ENCODE results near the gene DOCK11. TPM values are rescaled to one million over a fixed set of nuclear protein-coding genes. Genes with fewer than 3 reads are reported as not detected.

Gene DOCK11
- total RNA-seq, 1 donor from 2014 or later: 23.0 TPM

DNA sequence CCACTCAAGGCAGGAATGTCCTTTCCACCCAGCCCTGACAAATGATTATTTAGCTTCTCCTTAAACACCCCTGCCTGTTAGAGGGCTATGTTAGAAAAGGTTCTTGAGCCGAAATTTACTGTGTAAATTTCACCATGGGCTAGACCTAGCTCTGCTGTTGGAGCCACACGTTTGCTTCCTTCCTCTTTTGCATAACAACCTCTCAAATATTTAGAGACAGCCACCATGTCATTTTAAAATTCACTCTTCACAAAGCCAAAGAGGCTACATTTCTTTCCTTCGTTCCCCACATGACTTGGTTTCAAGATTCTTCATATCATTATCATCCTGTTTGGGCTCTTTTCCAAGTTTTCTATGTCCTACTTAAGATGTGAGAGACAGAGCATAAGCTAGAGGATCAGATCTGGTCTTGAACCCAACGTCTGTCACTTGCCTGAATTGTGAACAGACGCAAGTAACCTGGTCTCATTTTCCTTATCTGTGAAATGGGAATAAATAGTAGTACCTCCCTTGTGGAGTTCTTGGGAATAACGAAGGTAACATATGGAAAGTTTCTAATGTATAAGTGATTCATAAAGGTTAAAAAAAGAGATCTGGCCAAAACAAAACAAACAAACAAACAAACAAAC is 6.7 kb downstream of the DOCK11 start:
- Histone ChIP-seq H3K27me3 (no peaks in the 10 kb centered on the region), H3K9me3 (no peaks in the 10 kb centered on the region), H3K4me1 (peaks cover 0 to 3% of the 10 kb centered on the region in 2 donors), H3K27ac (peak overlapping the region in 1 of 2 donors; percentile 46), H3K36me3 (no peaks in the 10 kb centered on the region), H3K4me3 (no peak overlapping the region)
- intact Hi-C loops (cut with DNase I): no loop called here
- TF ChIP-seq, protein P1, sequence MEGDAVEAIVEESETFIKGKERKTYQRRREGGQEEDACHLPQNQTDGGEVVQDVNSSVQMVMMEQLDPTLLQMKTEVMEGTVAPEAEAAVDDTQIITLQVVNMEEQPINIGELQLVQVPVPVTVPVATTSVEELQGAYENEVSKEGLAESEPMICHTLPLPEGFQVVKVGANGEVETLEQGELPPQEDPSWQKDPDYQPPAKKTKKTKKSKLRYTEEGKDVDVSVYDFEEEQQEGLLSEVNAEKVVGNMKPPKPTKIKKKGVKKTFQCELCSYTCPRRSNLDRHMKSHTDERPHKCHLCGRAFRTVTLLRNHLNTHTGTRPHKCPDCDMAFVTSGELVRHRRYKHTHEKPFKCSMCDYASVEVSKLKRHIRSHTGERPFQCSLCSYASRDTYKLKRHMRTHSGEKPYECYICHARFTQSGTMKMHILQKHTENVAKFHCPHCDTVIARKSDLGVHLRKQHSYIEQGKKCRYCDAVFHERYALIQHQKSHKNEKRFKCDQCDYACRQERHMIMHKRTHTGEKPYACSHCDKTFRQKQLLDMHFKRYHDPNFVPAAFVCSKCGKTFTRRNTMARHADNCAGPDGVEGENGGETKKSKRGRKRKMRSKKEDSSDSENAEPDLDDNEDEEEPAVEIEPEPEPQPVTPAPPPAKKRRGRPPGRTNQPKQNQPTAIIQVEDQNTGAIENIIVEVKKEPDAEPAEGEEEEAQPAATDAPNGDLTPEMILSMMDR (IDR thresholded peaks at IDR 0.05): no peak
- DNase-seq (ENCODE audit: low spot score in 2 of 2): no peak

DNA sequence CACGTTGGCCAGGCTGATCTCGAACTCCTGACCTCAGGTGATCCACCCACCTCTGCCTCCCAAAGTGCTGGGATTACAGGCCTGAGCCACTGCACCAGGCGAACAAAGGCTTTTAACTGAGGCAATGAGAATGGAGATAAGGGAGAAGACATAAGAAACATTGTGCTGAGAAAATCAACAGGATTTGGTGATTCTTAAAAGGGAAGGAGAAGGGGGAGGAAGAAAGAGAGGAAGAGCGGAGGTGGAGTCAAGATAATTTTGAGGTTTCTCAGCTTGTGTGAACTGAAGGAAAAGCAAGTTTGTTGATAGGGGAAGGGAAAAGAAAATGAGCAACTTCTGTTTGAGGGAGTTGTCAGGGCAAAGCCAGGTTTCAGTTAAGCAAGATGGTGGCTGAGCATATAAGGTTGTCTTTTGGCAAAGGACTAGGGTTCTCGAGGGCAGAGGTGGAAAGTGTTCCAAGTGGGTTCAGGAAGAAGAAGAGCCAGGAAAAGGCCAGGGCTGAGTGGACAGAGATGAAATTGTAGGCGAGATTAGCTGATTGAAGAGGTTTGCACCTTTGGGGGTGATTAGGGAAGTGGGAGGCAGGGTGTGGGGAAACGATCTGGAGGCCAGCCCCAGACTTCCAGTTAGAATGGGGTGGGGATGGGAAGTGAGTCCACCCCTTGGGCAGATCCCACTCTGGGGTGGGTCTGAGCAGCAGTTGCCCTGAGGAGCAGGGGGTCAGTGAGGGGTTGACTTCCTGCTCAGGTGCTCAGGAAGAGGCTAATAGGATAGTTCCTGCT is 7.8 kb downstream of the DOCK11 start:
- no peak for DNase-seq (ENCODE audit: low spot score in 2 of 2)
- intact Hi-C loops (cut with DNase I): no loop called here
- TF ChIP-seq, protein P1 (IDR thresholded peaks at IDR 0.05): no peak
- Histone ChIP-seq H3K4me1 (peaks cover 0 to 3% of the 10 kb centered on the region in 2 donors), H3K4me3 (no peak overlapping the region), H3K27me3 (no peaks in the 10 kb centered on the region), H3K36me3 (no peaks in the 10 kb centered on the region), H3K9me3 (no peaks in the 10 kb centered on the region), H3K27ac (peak overlapping the region in 1 of 2 donors; percentile 46)

DNA sequence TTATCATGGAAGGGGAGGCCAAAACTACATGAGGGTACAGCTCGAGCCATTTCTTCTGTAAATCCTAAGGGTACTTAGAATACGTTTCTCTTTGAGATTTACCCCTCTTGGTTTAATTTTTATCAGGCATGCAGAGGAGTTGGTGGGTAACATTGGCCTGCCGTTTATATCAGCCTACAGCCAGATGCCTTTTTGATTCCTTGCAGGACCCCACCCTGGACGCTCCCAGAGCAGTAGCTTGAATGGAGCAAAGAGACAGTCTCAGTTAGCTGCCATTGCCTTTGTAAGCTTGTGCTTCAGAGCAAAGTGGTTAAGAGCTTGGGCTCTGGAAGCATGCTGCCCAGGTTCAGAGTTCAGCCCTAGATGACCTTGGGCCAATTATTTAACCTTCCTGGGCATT is 9.0 kb downstream of the DOCK11 start:
- Histone ChIP-seq H3K9me3 (no peaks in the 10 kb centered on the region), H3K36me3 (no peaks in the 10 kb centered on the region), H3K4me3 (no peak overlapping the region), H3K4me1 (peaks cover 0 to 3% of the 10 kb centered on the region in 2 donors), H3K27me3 (no peaks in the 10 kb centered on the region), H3K27ac (no peak overlapping the region)
- intact Hi-C loops (cut with DNase I): no loop called here
- TF ChIP-seq, protein P1 (IDR thresholded peaks at IDR 0.05): no peak
- no peak for DNase-seq (ENCODE audit: low spot score in 2 of 2)

DNA sequence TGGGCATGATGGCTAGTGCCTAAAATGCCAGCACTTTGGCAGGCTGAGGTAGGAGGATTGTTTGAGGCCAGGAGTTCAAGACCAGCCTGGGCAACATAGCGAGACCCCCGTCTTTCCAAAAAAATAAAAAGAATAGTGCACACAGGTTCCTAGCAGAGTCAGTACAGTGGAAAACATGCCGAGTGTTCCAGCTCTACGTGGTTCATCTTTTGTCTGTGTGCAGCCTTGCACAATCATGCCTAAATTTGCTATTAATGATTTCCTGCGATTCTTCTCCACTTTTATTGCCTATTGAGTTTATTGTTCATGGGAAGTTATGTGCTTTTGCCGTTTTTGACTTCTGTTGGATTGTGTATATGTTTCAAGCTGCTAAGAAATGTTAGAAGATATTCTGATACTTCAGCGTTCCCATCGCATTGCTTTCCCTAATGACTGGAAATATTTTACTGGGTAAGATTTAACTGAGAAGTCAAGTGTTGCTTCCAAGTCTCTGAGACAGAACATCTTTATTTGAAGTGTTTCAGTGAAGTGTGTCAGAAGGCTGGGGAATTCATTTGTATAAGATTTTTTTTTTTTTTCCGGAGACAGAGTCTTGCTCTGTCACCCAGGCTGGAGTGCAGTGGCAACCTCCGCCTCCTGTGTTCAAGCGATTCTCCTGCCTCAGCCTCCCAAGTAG is 11.3 kb downstream of the DOCK11 start:
- TF ChIP-seq, protein P1 (IDR thresholded peaks at IDR 0.05): no peak

DNA sequence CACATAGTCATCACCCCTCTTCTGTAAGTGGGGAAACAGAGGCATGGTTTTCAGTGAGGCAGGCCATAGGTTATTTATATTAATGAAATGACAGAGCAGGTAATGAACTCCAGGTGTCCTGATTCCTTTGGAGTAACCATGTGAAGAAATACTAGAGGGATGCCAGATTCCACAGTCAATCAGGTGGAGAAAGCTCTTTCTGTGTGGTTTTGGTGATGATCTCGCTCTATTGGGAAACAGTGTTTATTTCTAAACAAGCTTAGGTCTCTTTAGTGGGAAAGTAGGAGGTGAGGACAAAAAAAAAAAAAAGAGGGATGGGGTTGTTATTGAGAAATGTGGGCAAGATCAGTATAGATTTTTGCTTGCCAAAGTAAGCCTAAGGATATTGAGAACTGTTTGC is 12.2 kb downstream of the DOCK11 start:
- DNase-seq (ENCODE audit: low spot score in 2 of 2): no peak
- Histone ChIP-seq H3K4me1 (peaks cover 0 to 11% of the 10 kb centered on the region in 2 donors), H3K27me3 (no peaks in the 10 kb centered on the region), H3K4me3 (no peak overlapping the region), H3K9me3 (no peaks in the 10 kb centered on the region), H3K36me3 (no peaks in the 10 kb centered on the region), H3K27ac (no peak overlapping the region)
- TF ChIP-seq, protein P1 (IDR thresholded peaks at IDR 0.05): no peak
- intact Hi-C loops (cut with DNase I): no loop called here

More for the DNA sequence above, 11.3 kb downstream of the DOCK11 start:
- intact Hi-C loops (cut with DNase I): no loop called here
- no peak overlapping the region for H3K27ac ChIP-seq
- H3K9me3 ChIP-seq: no peaks in the 10 kb centered on the region
- no peaks in the 10 kb centered on the region for H3K27me3 ChIP-seq
- H3K36me3 ChIP-seq: no peaks in the 10 kb centered on the region
- peaks cover 0 to 6% of the 10 kb centered on the region in 2 donors for H3K4me1 ChIP-seq
- no peak overlapping the region for H3K4me3 ChIP-seq
- no peak for DNase-seq (ENCODE audit: low spot score in 2 of 2)
